Ectodermal cell (in vitro differentiated cells): ENCODE results near the gene TSR1.

ENCODE experiments used
- H3K27ac ChIP-seq: 2 replicates; pipeline ENCODE4 v1.7.0; 2013; ENCODE audit warnings: mild to moderate bottlenecking, low read depth, low read length; ENCODE audit not compliant: insufficient read depth, poor library complexity, severe bottlenecking
- H3K27me3 ChIP-seq: 2 replicates; pipeline ENCODE4 v1.7.0; 2013; ENCODE audit warnings: mild to moderate bottlenecking, low read length; ENCODE audit not compliant: insufficient read depth, control insufficient read depth, poor library complexity, severe bottlenecking
- H3K36me3 ChIP-seq: one replicate; pipeline ENCODE4 v1.7.0; 2013; ENCODE audit warnings: low read length; ENCODE audit not compliant: control insufficient read depth, insufficient read depth
- H3K4me1 ChIP-seq: one replicate; pipeline ENCODE4 v1.7.0; 2013; ENCODE audit warnings: low read length; ENCODE audit not compliant: control insufficient read depth, insufficient read depth
- H3K4me3 ChIP-seq: 2 replicates; pipeline ENCODE4 v1.7.0; 2013; ENCODE audit warnings: low read depth, low read length, control low read depth; ENCODE audit not compliant: insufficient read depth
- H3K9me3 ChIP-seq: 2 replicates; pipeline ENCODE4 v1.7.0; 2013; ENCODE audit warnings: mild to moderate bottlenecking, low read length, moderate library complexity; ENCODE audit not compliant: control insufficient read depth
- WGBS, 2 experiments: methylation state at CpG; one replicate each; pipeline ENCODE4 v1.1.7; 2013; ENCODE audit warnings: missing lambda C conversion rate in 2 of 2; 5-methylcytosine and 5-hydroxymethylcytosine counted together

TSR1 gene

DNA sequence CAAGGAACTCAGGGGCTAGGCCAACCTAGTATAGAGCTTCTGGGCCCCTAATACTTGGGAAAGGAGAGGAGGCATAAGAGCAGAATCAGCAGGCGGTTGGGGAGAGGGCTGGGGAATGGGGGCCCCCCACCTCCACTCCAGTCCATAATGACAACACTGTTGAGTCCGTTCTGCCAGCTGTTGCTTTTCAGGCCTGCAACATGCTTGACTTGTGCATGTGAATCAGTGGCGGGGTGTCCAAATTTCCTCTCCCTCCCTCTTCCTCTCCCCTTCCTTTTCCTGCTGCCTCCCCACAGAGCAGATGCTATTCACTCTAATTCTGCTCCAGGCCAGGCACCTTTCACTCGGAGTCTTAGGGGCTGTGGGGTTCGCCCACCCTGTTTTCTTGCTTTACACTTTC, 32.8 kb upstream of the TSR1 start:
- Histone ChIP-seq H3K27me3 (no peaks in the 10 kb centered on the region), H3K9me3 (no peaks in the 10 kb centered on the region), H3K4me3 (no peak overlapping the region), H3K36me3 (peaks cover 5% of the 10 kb centered on the region), H3K4me1 (no peaks in the 10 kb centered on the region), H3K27ac (no peak overlapping the region)
- 86 to 91% methylated on average over 5 of the region's 5 CpGs for WGBS, 2 experiments

DNA sequence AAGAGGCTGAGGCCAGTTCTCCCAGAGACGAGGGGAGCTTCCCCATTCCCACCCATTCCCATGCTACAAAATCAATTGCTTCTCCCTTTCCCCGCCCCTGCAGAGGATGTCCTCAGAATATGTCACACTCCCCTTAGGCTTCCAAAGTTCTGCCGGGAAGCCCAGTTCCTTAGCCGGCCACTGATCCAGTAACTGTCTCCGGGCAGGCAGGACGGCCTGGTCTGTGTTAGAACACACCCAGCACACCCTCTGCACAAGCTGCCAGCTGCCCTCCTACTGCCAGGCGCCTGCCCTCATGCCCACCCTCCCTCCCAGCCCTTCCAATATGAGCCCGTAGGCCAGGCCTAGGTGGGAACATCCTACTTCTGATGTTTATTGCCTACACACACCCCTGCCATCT, 32.1 kb upstream of the TSR1 start:
- H3K9me3 ChIP-seq = no peaks in the 10 kb centered on the region
- H3K36me3 ChIP-seq = peaks cover 5% of the 10 kb centered on the region
- no peaks in the 10 kb centered on the region for H3K27me3 ChIP-seq
- H3K4me1 ChIP-seq = no peaks in the 10 kb centered on the region
- WGBS, 2 experiments = 91 to 94% methylated on average over 8 of the region's 8 CpGs
- H3K4me3 ChIP-seq = no peak overlapping the region
- H3K27ac ChIP-seq = no peak overlapping the region

DNA sequence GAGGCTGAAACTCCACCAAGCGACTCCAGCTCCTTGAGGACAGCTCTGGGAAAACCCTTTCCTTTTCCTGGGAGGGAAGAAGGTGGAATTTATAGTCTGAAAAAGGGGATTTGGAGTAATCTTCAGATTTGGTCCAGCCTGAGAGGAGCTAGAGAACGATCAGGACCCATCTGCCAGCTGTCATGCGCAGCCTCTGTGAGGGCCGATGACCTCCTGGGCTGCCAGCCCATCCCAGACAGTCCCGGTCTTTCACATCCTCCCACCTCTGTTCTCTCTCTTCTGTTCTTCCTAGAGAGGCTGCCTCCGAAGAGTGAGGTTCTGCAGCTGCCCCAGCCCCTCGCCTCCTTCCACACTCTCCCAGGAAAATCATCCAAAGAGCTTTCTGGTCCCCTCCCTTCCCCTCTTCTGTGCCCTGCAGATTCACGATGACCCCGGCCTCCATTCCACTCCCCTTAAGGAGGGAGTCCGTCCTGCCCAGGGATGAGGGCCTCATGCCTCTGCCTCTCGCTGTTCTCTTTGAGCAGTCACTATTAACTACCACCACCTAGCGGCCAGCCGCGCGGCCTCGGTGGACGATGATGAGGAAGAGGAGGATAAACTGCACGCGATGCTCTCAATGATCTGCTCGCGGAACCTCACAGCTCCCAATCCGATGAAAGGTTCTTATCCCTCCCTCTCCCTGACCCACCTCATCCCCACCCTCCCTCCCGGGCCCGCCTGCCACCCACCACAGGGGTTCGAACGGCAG, 30.7 kb upstream of the TSR1 start:
- Histone ChIP-seq H3K4me3 (no peak overlapping the region), H3K27ac (no peak overlapping the region), H3K9me3 (no peaks in the 10 kb centered on the region), H3K27me3 (no peaks in the 10 kb centered on the region), H3K36me3 (peaks cover 9% of the 10 kb centered on the region), H3K4me1 (no peaks in the 10 kb centered on the region)
- WGBS, 2 experiments = 81% methylated on average over 26 of the region's 26 CpGs

GRCh38 chr17:2365132-2365531, 28.9 kb upstream of the TSR1 start:
- H3K9me3 ChIP-seq = no peaks in the 10 kb centered on the region
- H3K4me1 ChIP-seq = no peaks in the 10 kb centered on the region
- no peak overlapping the region for H3K27ac ChIP-seq
- 95% methylated on average over 20 of the region's 20 CpGs for WGBS, 2 experiments
- no peaks in the 10 kb centered on the region for H3K27me3 ChIP-seq
- no peak overlapping the region for H3K4me3 ChIP-seq
- peaks cover 9% of the 10 kb centered on the region for H3K36me3 ChIP-seq

GRCh38 chr17:2364763-2365116, 28.5 kb upstream of the TSR1 start:
- no peak overlapping the region for H3K4me3 ChIP-seq
- H3K4me1 ChIP-seq = no peaks in the 10 kb centered on the region
- no peak overlapping the region for H3K27ac ChIP-seq
- H3K9me3 ChIP-seq = no peaks in the 10 kb centered on the region
- no peaks in the 10 kb centered on the region for H3K27me3 ChIP-seq
- H3K36me3 ChIP-seq = peaks cover 9% of the 10 kb centered on the region
- 85 to 87% methylated on average over 12 of the region's 12 CpGs for WGBS, 2 experiments

DNA sequence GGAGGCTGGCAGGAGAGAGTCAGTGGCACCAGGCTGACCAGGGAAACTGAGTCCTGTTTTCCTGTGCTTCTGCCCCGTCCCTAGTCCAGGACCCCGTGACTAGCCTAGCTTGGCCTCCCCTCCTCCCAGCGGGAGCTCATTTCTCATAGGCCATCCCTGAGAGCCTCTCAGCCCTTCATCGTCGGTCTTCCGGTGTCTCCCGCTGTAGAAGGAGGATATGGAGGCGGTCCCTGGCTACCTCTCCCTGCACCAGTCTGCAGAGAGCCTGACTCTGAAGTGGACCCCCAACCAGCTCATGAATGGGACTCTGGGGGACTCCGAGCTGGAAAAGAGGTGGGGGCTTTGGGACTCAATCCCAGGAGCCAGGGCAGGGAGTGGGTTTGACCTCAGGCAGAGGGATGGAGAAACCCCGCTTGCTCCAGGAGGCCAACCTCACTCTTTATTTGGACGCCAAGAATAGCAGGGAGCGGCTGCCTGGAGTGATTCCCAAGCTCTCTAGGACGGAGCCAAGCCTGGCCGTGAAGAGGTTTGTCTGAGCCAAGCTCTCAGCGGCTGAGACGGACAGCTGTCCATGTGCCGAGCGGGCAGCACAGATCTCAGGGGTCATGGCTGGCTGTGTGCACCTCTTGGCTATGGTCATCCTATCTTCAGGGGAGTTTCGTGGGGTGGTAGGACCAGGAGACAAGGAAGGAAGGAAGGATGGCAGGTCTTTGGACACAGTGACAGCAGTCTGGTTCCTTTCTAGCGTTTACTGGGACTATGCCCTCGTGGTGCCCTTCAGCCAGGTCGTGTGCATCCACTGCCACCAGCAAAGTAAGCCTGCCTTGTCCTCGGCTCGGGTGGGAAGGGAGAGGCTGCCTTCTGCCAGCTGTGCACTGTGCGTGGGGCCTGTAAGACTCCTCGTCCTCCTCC, 27.9 kb upstream of the TSR1 start:
- WGBS, 2 experiments = 95% methylated on average over 26 of the region's 26 CpGs

DNA sequence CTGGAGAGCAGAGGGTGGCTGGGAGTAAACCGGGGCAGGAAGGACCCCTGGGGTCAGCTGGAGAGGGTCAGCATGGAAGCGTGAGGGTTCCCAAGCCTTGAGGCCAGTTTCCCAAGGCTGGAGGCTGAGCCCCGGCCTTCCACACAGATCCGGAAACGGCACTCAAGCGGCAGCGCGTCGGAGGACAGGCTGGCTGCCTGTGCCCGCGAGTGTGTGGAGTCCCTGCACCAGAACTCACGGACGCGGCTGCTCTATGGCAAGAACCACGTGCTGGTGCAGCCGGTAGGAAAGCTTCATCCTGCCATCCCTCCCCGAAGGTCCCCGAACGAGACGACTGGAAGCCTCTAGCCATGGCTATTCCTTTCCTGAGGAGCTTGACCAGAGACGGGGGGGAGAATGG, 27.1 kb upstream of the TSR1 start:
- WGBS, 2 experiments = 95 to 96% methylated on average over 21 of the region's 21 CpGs
- no peaks in the 10 kb centered on the region for H3K9me3 ChIP-seq
- no peak overlapping the region for H3K4me3 ChIP-seq
- peaks cover 9% of the 10 kb centered on the region for H3K36me3 ChIP-seq
- no peaks in the 10 kb centered on the region for H3K4me1 ChIP-seq
- no peak overlapping the region for H3K27ac ChIP-seq
- no peaks in the 10 kb centered on the region for H3K27me3 ChIP-seq

More for the DNA sequence above, 27.9 kb upstream of the TSR1 start:
- no peaks in the 10 kb centered on the region for H3K4me1 ChIP-seq
- peaks cover 9% of the 10 kb centered on the region for H3K36me3 ChIP-seq
- H3K9me3 ChIP-seq = no peaks in the 10 kb centered on the region
- no peak overlapping the region for H3K27ac ChIP-seq
- H3K27me3 ChIP-seq = no peaks in the 10 kb centered on the region
- H3K4me3 ChIP-seq = no peak overlapping the region

DNA sequence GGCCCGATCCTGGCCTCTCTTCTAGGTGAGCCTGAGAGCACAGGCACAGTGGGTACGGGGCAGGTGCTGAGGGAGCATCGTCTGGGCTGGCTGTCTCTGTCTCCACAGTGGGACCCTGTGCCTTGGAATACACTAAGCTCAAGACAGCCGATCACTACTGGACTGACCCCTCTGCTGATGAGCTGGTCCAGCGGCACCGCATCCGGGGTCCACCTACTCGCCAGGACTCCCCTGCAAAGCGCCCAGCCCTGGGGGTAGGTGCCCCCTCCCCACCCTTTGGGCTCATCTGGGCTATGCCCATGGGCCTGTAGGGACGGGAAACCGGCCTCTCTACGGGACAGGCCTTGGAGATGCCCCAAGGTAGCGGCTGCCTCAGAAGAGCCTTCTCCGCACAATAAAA, 26.6 kb upstream of the TSR1 start:
- 96% methylated on average over 14 of the region's 14 CpGs for WGBS, 2 experiments
- Histone ChIP-seq H3K27me3 (no peaks in the 10 kb centered on the region), H3K4me1 (no peaks in the 10 kb centered on the region), H3K36me3 (peaks cover 9% of the 10 kb centered on the region), H3K4me3 (no peak overlapping the region), H3K9me3 (no peaks in the 10 kb centered on the region), H3K27ac (no peak overlapping the region)

- no peak overlapping the region for H3K4me3 ChIP-seq
- no peaks in the 10 kb centered on the region for H3K9me3 ChIP-seq
- peaks cover 9% of the 10 kb centered on the region for H3K36me3 ChIP-seq
- H3K27me3 ChIP-seq = no peaks in the 10 kb centered on the region
- no peaks in the 10 kb centered on the region for H3K4me1 ChIP-seq
- H3K27ac ChIP-seq = no peak overlapping the region
- 96% methylated on average over 19 of the region's 19 CpGs for WGBS, 2 experiments
Measured at GRCh38 chr17:2362416-2362815, 26.2 kb upstream of the TSR1 start.

DNA sequence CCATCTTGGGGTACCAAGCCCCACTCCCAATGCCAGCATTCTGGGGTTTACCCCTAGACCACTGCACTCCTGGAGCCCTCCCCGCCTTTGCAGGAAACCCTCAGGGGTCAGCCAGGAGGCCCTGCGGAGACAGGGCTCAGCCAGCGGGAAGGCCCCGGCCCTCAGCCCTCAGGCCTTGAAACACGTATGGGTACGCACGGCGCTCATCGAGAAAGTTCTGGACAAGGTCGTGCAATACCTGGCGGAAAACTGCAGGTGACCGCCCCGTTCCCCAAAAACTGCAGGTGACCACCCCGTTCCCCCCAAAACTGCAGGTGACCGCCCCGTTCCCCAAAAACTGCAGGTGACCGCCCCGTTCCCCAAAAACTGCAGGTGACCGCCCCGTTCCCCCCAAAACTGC, 25.8 kb upstream of the TSR1 start:
- no peaks in the 10 kb centered on the region for H3K27me3 ChIP-seq
- H3K36me3 ChIP-seq = peaks cover 9% of the 10 kb centered on the region
- H3K4me3 ChIP-seq = no peak overlapping the region
- H3K9me3 ChIP-seq = no peaks in the 10 kb centered on the region
- no peak overlapping the region for H3K27ac ChIP-seq
- WGBS, 2 experiments = 95 to 96% methylated on average over 20 of the region's 20 CpGs
- H3K4me1 ChIP-seq = no peaks in the 10 kb centered on the region
